ENCODE data around the gene FAM50B.
A peak's percentile ranks its signal among the peaks of the same experiment; 100 is the strongest.

The FAM50B gene

GRCh38 chr6:3811191-3811590 lies 38.0 kb upstream of the FAM50B start:
- H4K20me1 ChIP-seq (ENCODE audit: insufficient read depth, low read length, poor library complexity, severe bottlenecking) = no peaks in the 10 kb centered on the region
- H3K4me1 ChIP-seq (ENCODE audit: insufficient read depth, low read length, poor library complexity, severe bottlenecking) = peaks cover 19% of the 10 kb centered on the region
- no peaks in the 10 kb centered on the region for H3K27me3 ChIP-seq (ENCODE audit: insufficient read depth, low read length, poor library complexity, severe bottlenecking)
- no peak overlapping the region for H3K4me2 ChIP-seq (ENCODE audit: low read depth, low read length, poor library complexity, severe bottlenecking)
- no peak overlapping the region for H3K4me3 ChIP-seq (ENCODE audit: low read length, poor library complexity, severe bottlenecking)
- H3K36me3 ChIP-seq (ENCODE audit: insufficient read depth, low read length) = no peaks in the 10 kb centered on the region
- no peaks in the 10 kb centered on the region for H3F3A ChIP-seq (ENCODE audit: low read depth)
- TF ChIP-seq CTCF (conservative IDR thresholded peaks at IDR 0.05; ENCODE audit: low read length) = no peak
- no peak overlapping the region for H3K9ac ChIP-seq (ENCODE audit: low read depth, low read length, poor library complexity, severe bottlenecking)
- H2AFZ ChIP-seq (ENCODE audit: low read length) = no peak overlapping the region
- H3K79me2 ChIP-seq (ENCODE audit: insufficient read depth, low read length) = no peaks in the 10 kb centered on the region
- H3K9me2 ChIP-seq (replicated peaks; ENCODE audit: low read depth, low read length) = no peaks in the 10 kb centered on the region
- no peaks in the 10 kb centered on the region for H3K9me3 ChIP-seq (ENCODE audit: insufficient read depth, low read depth, low read length)

GRCh38 chr6:3812596-3812995 lies 36.6 kb upstream of the FAM50B start:
- no peak overlapping the region for H2AFZ ChIP-seq (ENCODE audit: low read length)
- no peaks in the 10 kb centered on the region for H4K20me1 ChIP-seq (ENCODE audit: insufficient read depth, low read length, poor library complexity, severe bottlenecking)
- peak overlapping the region; percentile 8 for H3K4me3 ChIP-seq (ENCODE audit: low read length, poor library complexity, severe bottlenecking)
- no peaks in the 10 kb centered on the region for H3F3A ChIP-seq (ENCODE audit: low read depth)
- no peaks in the 10 kb centered on the region for H3K79me2 ChIP-seq (ENCODE audit: insufficient read depth, low read length)
- H3K4me2 ChIP-seq (ENCODE audit: low read depth, low read length, poor library complexity, severe bottlenecking) = peak overlapping the region; percentile 29
- no peaks in the 10 kb centered on the region for H3K27me3 ChIP-seq (ENCODE audit: insufficient read depth, low read length, poor library complexity, severe bottlenecking)
- TF ChIP-seq CTCF (conservative IDR thresholded peaks at IDR 0.05; ENCODE audit: low read length) = no peak
- TF ChIP-seq EZH2phosphoT487 (IDR thresholded peaks at IDR 0.05; ENCODE audit: borderline replicate concordance) = no peak
- no peaks in the 10 kb centered on the region for H3K9me2 ChIP-seq (replicated peaks; ENCODE audit: low read depth, low read length)
- H3K9me3 ChIP-seq (ENCODE audit: insufficient read depth, low read depth, low read length) = no peaks in the 10 kb centered on the region
- H3K9ac ChIP-seq (ENCODE audit: low read depth, low read length, poor library complexity, severe bottlenecking) = no peak overlapping the region
- no peaks in the 10 kb centered on the region for H3K36me3 ChIP-seq (ENCODE audit: insufficient read depth, low read length)
- H3K4me1 ChIP-seq (ENCODE audit: insufficient read depth, low read length, poor library complexity, severe bottlenecking) = peaks cover 19% of the 10 kb centered on the region

GRCh38 chr6:3813150-3813780 lies 35.9 kb upstream of the FAM50B start:
- H3K4me2 ChIP-seq (ENCODE audit: low read depth, low read length, poor library complexity, severe bottlenecking) = peak overlapping the region; percentile 29
- no peaks in the 10 kb centered on the region for H3K36me3 ChIP-seq (ENCODE audit: insufficient read depth, low read length)
- no peaks in the 10 kb centered on the region for H3K79me2 ChIP-seq (ENCODE audit: insufficient read depth, low read length)
- H2AFZ ChIP-seq (ENCODE audit: low read length) = no peak overlapping the region
- no peaks in the 10 kb centered on the region for H3F3A ChIP-seq (ENCODE audit: low read depth)
- no peaks in the 10 kb centered on the region for H3K9me3 ChIP-seq (ENCODE audit: insufficient read depth, low read depth, low read length)
- peaks cover 19% of the 10 kb centered on the region for H3K4me1 ChIP-seq (ENCODE audit: insufficient read depth, low read length, poor library complexity, severe bottlenecking)
- H4K20me1 ChIP-seq (ENCODE audit: insufficient read depth, low read length, poor library complexity, severe bottlenecking) = no peaks in the 10 kb centered on the region
- H3K9ac ChIP-seq (ENCODE audit: low read depth, low read length, poor library complexity, severe bottlenecking) = no peak overlapping the region
- TF ChIP-seq EZH2phosphoT487 (IDR thresholded peaks at IDR 0.05; ENCODE audit: borderline replicate concordance) (no peak), CTCF (conservative IDR thresholded peaks at IDR 0.05; ENCODE audit: low read length) (no peak)
- peak overlapping the region; percentile 8 for H3K4me3 ChIP-seq (ENCODE audit: low read length, poor library complexity, severe bottlenecking)
- no peaks in the 10 kb centered on the region for H3K9me2 ChIP-seq (replicated peaks; ENCODE audit: low read depth, low read length)
- no peaks in the 10 kb centered on the region for H3K27me3 ChIP-seq (ENCODE audit: insufficient read depth, low read length, poor library complexity, severe bottlenecking)
